KG1 (cell line): Measurements from ENCODE around the gene PSMB7.

Source experiments
- DNase-seq: peaks from one replicate; lab custom pipeline; 2025; lab: John Stamatoyannopoulos, UW

The PSMB7 gene

DNA sequence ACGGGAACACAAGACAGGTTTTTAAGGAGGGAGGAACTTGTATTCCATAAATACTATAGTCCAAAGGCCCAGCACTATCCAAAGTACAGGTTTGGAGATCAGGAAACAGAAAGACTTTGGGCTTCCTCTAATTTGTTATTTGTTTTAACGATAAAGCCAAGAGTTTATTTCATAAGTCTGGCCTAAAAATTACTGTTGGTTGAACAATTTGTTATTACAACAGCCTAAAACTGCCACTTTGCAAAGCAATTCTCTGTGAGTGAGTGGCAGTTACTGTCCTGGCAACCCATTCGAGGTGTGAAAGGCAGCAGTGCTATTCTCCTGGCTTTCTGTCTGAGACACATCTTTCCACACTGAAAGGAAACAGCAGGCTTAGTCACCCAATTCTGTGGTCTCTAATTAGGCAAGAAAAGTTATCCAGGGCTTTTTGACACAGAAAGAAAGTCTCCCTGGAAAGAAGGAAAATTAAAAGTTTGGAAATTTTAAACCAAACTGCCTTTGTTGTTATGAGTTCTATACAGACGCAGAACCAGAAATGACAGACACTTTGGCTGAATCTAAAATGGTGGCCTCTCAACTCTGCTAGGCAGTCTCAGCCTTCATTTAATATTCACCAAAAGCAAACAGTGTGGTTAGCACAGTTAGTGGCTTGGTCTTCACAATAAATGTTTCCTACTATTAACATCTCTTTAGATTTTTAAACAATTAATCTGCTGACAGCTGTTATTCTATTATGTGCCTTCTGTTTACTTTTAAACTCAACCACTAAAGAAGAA is 33.9 kb downstream of the PSMB7 start:
- DNase-seq, result no peak

GRCh38 chr9:124377551-124378406 is 37.5 kb downstream of the PSMB7 start:
- no peak for DNase-seq

DNA sequence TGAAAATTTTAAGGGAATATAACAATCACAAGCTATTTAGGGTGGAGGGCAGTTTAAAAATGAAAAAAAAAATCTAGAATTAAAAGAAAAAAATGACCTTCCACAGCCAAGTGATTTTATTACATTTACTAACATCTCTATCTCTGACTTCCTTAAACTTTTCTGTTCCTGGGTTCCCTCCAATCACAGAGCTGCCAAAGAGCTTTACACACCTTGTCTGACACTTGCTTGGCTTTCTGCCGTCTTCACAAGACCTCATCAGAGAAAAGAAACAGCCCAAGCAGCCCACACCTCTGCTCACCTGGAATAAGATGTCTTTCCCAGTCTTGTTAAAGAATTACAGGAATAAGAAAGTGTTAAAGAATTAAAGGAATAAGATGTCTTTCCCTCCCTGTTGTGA is 38.9 kb downstream of the PSMB7 start:
- no peak for DNase-seq

- no peak for DNase-seq
Observed at GRCh38 chr9:124375726-124376125, 39.5 kb downstream of the PSMB7 start.

GRCh38 chr9:124373851-124374250 is 41.4 kb downstream of the PSMB7 start:
- DNase-seq, result no peak

GRCh38 chr9:124373386-124373785 is 41.9 kb downstream of the PSMB7 start:
- DNase-seq, result no peak

- no peak for DNase-seq
Observed at GRCh38 chr9:124372038-124372437, 43.2 kb downstream of the PSMB7 start.

- DNase-seq, result no peak
Observed at GRCh38 chr9:124370896-124371582, 44.2 kb downstream of the PSMB7 start.

DNA sequence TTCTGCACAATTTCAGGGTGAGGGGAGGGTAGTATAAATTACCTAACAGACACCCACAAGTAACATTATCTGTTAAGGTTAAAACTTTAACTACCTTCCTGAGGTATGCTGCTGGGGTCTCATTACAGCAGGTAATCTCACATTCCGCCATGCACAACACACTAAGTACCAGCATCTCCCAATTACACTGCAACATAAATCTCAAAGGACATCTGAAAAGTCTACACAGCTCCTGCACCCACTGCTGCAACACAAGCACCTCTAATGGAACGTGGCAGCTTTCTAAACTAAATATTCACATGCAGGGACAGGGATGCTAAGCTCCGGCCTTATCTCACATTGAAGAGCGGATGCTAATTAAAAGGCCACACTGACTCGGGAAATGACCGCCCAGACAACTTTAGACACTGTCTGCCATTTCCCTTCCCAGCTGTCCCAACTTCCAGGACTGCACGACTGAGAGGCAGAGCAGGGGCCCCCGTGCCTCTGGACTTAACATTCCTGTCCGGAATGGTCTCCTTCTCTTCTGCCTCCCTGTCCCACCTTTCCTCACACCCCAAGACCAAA is 45.9 kb downstream of the PSMB7 start:
- DNase-seq, result no peak

DNA sequence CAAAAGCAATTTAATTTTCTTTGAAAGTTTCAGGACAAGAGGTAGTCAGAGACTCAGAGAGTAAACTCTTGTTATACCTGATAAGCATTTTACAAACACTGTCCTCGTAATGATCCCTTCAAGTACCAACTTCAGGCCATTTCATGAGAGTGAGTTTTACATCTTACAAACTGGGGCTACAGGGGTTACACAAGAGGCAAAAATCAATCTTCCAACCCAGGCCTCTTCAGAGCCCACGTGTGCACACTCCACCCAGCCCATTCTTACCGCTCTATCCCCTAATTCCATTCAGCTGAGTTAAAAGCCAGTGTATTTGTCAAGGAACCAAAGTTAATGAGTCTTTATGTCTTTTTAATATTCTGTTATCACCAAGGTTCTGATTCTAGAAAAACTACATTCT is 46.5 kb downstream of the PSMB7 start:
- no peak for DNase-seq

GRCh38 chr9:124366476-124367220 is 48.6 kb downstream of the PSMB7 start:
- DNase-seq, result no peak

DNA sequence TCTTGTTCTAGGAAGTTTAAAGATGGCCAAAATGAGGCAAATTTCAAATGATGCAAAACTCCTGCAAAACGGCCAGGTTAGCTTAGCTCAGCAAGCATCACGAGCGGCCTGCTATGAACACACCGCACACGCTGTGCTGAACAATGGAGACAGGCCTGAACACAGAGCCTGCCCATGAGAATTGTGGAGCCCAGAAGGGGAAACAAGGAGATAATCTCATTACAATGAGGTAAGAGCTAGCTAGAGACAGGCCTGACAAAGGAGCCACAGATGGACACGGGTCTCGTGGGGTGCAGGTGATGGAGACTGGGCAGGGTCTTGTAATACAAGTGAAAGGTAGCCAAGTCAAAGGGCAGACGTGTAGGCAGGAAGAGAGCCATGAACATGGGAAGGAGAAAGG is 50.2 kb downstream of the PSMB7 start:
- no peak for DNase-seq

- no peak for DNase-seq
Observed at GRCh38 chr9:124364141-124364540, 51.1 kb downstream of the PSMB7 start.

DNA sequence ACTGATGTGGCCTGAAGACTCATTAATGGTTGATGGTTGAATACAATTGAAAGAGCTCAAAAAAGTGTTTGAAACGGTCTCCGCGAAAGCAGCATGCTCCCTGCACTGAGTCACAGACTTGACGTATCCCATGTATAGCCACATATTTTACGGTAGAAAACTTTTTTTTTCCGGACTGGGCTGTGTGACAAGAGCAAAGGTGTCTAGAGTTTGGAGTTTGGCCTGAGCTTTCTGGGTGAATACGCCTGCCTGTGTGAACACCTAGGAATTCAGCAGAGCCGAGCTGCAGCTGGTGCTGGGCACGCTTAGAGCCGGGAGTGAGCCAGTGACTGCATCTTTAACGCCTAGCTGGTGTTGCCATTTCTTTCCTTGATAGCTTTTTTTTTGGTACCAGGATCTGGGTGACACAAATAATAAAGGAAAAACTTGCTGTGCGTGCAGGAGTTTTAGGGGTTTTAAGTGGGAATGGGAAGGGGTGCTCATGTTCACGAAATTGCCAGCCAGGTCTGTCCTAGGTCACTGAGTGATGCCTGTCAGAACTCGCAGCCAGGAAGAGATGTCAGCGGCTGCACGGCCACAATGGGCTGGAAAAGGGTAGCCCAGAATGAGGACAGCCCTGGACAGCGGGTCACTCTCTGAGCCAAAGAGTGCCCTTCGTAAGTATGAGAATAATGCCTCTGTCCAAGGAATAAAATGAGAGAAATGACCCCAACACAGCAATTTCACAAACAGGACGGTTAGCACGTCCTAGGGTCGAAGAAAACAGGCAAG is 51.7 kb downstream of the PSMB7 start:
- DNase-seq, result no peak

GRCh38 chr9:124361128-124361527 is 54.1 kb downstream of the PSMB7 start:
- DNase-seq, result no peak

DNA sequence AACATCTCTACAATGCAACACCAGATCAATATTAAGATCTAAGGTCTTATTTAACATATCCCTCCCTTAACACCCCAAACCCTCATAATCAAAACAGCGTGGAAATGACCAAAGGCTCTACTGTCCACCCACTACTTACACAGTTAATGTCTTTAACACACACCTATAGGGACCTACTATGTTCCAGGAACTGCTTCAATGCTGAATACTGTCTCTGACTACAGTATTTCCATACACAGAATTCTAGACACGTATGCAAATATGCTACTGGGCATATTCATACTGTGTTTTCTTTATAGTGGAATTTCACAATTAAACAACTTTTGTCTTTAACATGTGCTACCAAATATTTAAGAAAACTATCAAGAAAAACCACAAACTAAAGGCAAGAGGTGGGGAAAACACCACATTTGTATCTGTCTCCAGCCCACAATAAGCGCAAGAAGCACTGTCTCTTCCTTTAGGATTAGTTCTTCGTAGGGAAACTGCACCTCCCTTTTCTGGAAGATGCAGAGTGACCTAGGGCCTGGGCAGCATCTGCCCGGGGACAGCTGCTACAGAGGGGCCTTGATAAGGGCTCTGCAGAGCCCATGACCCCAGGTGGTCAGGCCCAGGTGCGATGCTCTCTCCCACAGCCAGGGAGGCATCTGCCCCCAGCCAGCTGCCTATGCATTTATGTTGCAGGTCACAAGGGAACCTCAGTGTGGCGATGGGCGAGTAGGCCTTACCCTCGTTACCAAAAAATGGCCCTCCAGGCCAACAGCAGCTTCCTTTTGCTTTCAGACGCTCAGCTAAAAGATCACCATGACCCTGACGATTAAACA is 55.2 kb downstream of the PSMB7 start:
- DNase-seq, result no peak

- no peak for DNase-seq
Observed at GRCh38 chr9:124359426-124359825, 55.8 kb downstream of the PSMB7 start.

DNA sequence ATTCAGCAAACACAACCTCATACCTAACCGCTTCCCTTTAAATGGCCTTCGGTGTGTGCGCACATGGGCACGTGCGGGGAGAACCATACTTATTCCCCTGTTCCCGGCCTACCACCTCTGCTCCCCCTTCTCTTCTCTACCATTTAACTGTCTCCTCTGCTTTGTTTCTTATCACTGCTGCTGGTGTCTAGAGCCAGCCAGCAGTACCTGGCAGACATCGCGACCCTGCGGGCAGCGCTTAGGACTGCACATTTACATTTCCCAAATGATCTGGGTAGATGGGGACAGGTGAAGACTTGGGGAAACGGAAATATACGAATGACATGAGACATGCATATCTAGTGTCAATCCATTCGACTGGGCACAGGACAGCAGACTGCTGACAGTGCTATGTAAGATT is 56.6 kb downstream of the PSMB7 start:
- DNase-seq, result no peak

GRCh38 chr9:124357721-124358361 is 57.4 kb downstream of the PSMB7 start:
- DNase-seq, result no peak
